Measurements from ENCODE around the gene FOXC1. TPM values are rescaled to one million over a fixed set of nuclear protein-coding genes. Genes with fewer than 3 reads are reported as not detected.

Gene FOXC1
- total and polyA plus RNA-seq, 2 donors from 2014 or later: 18.0 to 58.5 TPM

DNA sequence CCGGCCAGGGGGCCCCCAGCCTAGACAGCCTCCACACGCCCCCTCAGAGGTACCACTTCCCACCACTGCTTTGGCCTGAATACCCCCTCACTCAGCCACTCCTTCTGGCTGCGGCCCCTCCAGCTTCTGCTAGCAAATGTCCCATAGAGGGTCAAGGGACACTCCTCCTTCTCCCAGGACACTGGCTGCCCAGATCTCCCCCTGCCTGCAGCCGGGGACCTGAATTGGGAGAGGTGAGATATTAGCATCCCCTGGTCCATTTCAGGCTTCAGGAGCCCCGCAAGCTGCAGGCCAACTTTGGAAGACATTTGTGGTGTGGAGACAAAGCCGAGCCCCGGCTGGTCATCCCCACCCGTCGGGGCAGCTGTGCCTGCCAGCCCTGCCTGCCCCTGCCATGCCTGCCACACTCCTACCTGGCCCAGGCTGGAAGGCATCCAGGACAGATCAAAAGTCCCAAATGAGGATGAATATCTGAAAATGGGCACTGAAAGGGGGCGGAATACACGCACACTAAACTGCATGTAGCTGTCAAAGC, 32.5 kb upstream of the FOXC1 start:
- TF ChIP-seq CTCF (IDR thresholded peaks at IDR 0.05; ENCODE audit: borderline replicate concordance, extremely low read depth, insufficient read depth): no peak
- Histone ChIP-seq H3K36me3 (ENCODE audit: control insufficient read depth in 2 of 3, insufficient read depth in 3 of 3, low read length in 3 of 3) (no peaks in the 10 kb centered on the region), H3K9me3 (ENCODE audit: control insufficient read depth in 2 of 3, insufficient read depth in 1 of 3, low read length in 3 of 3) (no peaks in the 10 kb centered on the region), H3K27ac (ENCODE audit: low read depth in 2 of 2, low read length in 2 of 2) (no peak overlapping the region), H3K4me1 (ENCODE audit: control insufficient read depth in 2 of 3, insufficient read depth in 2 of 3, low read depth in 1 of 3, low read length in 3 of 3) (no peaks in the 10 kb centered on the region), H3K27me3 (ENCODE audit: control insufficient read depth, insufficient read depth, low read length) (no peaks in the 10 kb centered on the region), H3K9ac (ENCODE audit: low read length in 3 of 3) (no peak overlapping the region), H3K4me3 (ENCODE audit: low read length in 3 of 3) (no peak overlapping the region)
- DNase-seq: no peak
- intact Hi-C loops (cut with DNase I): no loop called here
- FAIRE-seq: no peak

DNA sequence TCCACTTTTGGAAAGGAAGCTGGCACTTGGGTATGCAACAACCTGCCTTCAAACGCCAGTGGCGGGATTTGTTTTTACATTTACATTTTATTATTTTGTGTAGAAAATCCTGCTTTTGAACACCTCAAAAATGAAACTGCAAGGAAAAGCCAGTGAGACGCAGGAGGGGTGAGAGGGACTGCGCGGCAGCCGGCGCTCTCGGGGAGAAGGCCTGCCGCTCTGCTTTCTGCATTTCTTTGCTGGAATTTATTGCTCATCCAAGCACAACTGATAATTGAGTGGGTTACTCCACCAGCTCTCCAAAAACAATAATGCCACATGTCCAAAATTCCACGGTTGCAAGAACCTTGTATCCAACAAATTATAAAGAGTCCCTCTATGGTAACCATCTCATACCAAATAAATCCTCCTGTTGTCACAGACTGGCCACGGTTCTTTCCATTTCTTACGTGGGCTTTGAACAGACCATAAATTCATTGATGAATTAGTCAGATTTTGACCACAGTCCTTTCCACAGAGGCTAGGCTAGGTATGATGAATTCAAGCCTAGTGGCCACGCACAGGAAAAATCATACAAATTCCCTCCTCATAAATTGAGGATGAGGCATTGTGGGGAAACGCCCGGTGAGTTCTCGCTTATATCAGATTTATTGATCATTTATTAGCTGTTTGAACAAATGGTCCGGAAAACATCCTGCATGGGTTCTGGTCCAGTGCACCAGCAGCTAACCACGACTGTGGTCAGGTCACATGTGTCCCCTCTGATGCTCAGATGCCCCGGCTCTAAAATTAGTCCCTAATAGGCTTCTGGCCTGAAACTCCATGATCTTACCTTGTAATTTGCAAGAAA, 31.6 kb upstream of the FOXC1 start:
- Histone ChIP-seq H3K4me1 (ENCODE audit: control insufficient read depth in 2 of 3, insufficient read depth in 2 of 3, low read depth in 1 of 3, low read length in 3 of 3) (no peaks in the 10 kb centered on the region), H3K36me3 (ENCODE audit: control insufficient read depth in 2 of 3, insufficient read depth in 3 of 3, low read length in 3 of 3) (no peaks in the 10 kb centered on the region), H3K4me3 (ENCODE audit: low read length in 3 of 3) (no peak overlapping the region), H3K9me3 (ENCODE audit: control insufficient read depth in 2 of 3, insufficient read depth in 1 of 3, low read length in 3 of 3) (no peaks in the 10 kb centered on the region), H3K27me3 (ENCODE audit: control insufficient read depth, insufficient read depth, low read length) (no peaks in the 10 kb centered on the region), H3K27ac (ENCODE audit: low read depth in 2 of 2, low read length in 2 of 2) (no peak overlapping the region), H3K9ac (ENCODE audit: low read length in 3 of 3) (no peak overlapping the region)
- FAIRE-seq (no peak), DNase-seq (no peak)
- TF ChIP-seq CTCF (IDR thresholded peaks at IDR 0.05; ENCODE audit: borderline replicate concordance, extremely low read depth, insufficient read depth): no peak
- intact Hi-C loops (cut with DNase I): no loop called here

GRCh38 chr6:1579096-1579495, 30.6 kb upstream of the FOXC1 start:
- no peak for TF ChIP-seq CTCF (IDR thresholded peaks at IDR 0.05; ENCODE audit: borderline replicate concordance, extremely low read depth, insufficient read depth)
- no peaks in the 10 kb centered on the region for H3K4me1 ChIP-seq (ENCODE audit: control insufficient read depth in 2 of 3, insufficient read depth in 2 of 3, low read depth in 1 of 3, low read length in 3 of 3)
- intact Hi-C loops (cut with DNase I): no loop called here
- no peak overlapping the region for H3K27ac ChIP-seq (ENCODE audit: low read depth in 2 of 2, low read length in 2 of 2)
- FAIRE-seq: no peak
- no peak overlapping the region for H3K4me3 ChIP-seq (ENCODE audit: low read length in 3 of 3)
- H3K9me3 ChIP-seq (ENCODE audit: control insufficient read depth in 2 of 3, insufficient read depth in 1 of 3, low read length in 3 of 3): no peaks in the 10 kb centered on the region
- no peak overlapping the region for H3K9ac ChIP-seq (ENCODE audit: low read length in 3 of 3)
- no peak for DNase-seq
- no peaks in the 10 kb centered on the region for H3K27me3 ChIP-seq (ENCODE audit: control insufficient read depth, insufficient read depth, low read length)
- no peaks in the 10 kb centered on the region for H3K36me3 ChIP-seq (ENCODE audit: control insufficient read depth in 2 of 3, insufficient read depth in 3 of 3, low read length in 3 of 3)
